ENCODE measurements around the gene POGLUT3. TPM values are rescaled to one million over a fixed set of nuclear protein-coding genes. Genes with fewer than 3 reads are reported as not detected.

Gene POGLUT3
- total and polyA plus RNA-seq, 2 of the 8 experiments (the other 6 are each of a cell fraction or from before 2014, with no cell fraction given): 4.7 to 17.4 TPM

DNA sequence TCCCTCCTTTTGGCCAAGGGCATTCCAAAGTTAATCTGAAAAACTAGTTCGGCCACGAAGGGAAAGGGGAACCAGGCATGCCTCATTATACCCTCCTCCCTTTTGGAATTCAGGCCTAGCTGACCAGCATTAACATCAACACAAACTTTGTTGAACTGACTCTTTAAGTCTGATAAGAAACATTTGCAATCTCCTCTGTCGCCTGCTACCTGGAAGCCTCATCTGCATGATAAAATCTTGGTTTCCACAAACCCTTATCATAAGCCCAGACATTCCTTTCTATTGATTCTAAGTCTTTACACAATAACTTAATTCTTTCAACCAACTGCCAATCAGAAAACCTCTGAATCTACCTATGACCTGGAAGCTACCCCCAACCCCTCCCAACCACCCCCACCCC, 11.4 kb downstream of the POGLUT3 start:
- ChIA-PET CTCF (ENCODE audit: partially characterized antibody) (interaction anchor here (1.5 kb wide), 1 partner anchor 161 kb away, joined by 3 read pairs; no protein-coding TSS in a partner anchor), POLR2A (ENCODE audit: partially characterized antibody) (no interaction called here)
- H3K4me3 ChIP-seq (ENCODE audit: extremely low read depth in 1 of 4, insufficient read depth in 2 of 4, low read depth in 3 of 4, low read length in 4 of 4): no peak overlapping the region
- H4K91ac ChIP-seq (replicated peaks; ENCODE audit: insufficient read length, low read length): no peak overlapping the region
- WGBS, 2 experiments (ENCODE audit: extremely low coverage in 1 of 2, insufficient coverage in 1 of 2, insufficient read length in 1 of 2, insufficient replicate concordance in 2 of 2, low coverage in 1 of 2, low lambda C conversion rate in 2 of 2, missing lambda C conversion rate in 1 of 2): 76% methylated on average over 3 of the region's 3 CpGs; no CpG with 5 or more reads in 1 of the 2 experiments
- no peak overlapping the region for H3K14ac ChIP-seq (ENCODE audit: insufficient read length)
- H4K20me1 ChIP-seq (replicated peaks in 1 of 2; ENCODE audit: control insufficient read depth in 1 of 2, insufficient read depth in 2 of 2, low read length in 2 of 2): no peaks in the 10 kb centered on the region
- no peak overlapping the region for H2BK20ac ChIP-seq (ENCODE audit: low read length)
- no peak overlapping the region for H3K4ac ChIP-seq (replicated peaks; ENCODE audit: insufficient read length, low read depth, low read length)
- H3K56ac ChIP-seq (replicated peaks; ENCODE audit: insufficient read length, low read depth, low read length): no peak overlapping the region
- H3K36me3 ChIP-seq (ENCODE audit: control insufficient read depth in 2 of 4, insufficient read depth in 4 of 4, low read length in 3 of 4): peaks cover 0 to 9% (median 3%) of the 10 kb centered on the region in 4 experiments; a peak in 3 of 8 replicates
- no peak overlapping the region for H3K27ac ChIP-seq (ENCODE audit: low read depth, low read length)
- H3K9me3 ChIP-seq (ENCODE audit: insufficient read depth in 2 of 2, low read depth in 1 of 2, low read length in 1 of 2): no peaks in the 10 kb centered on the region
- no peak overlapping the region for H2BK15ac ChIP-seq (ENCODE audit: low read length)
- no peak overlapping the region for H2AFZ ChIP-seq (ENCODE audit: low read length)
- H3K79me1 ChIP-seq (ENCODE audit: low read depth, low read length): no peaks in the 10 kb centered on the region
- H3K79me2 ChIP-seq (ENCODE audit: control insufficient read depth in 1 of 2, insufficient read depth in 2 of 2, low read length in 2 of 2): no peaks in the 10 kb centered on the region
- no peaks in the 10 kb centered on the region for H3K27me3 ChIP-seq (replicated peaks in 1 of 4; ENCODE audit: control insufficient read depth in 3 of 4, extremely low read depth in 1 of 4, insufficient read depth in 3 of 4, low read length in 3 of 4)
- H3K23ac ChIP-seq (ENCODE audit: insufficient read length): no peak overlapping the region
- H2AK5ac ChIP-seq (ENCODE audit: low read depth, low read length): no peak overlapping the region
- no peak overlapping the region for H2BK12ac ChIP-seq (ENCODE audit: low read depth, low read length)
- DNase-seq (ENCODE audit: low read depth in 1 of 2, low spot score in 2 of 2) (no peak), FAIRE-seq (no peak)
- no peak overlapping the region for H4K5ac ChIP-seq (ENCODE audit: insufficient read length, low read depth, low read length)
- no peak overlapping the region for H2BK120ac ChIP-seq (replicated peaks; ENCODE audit: low read depth, low read length)
- no peaks in the 10 kb centered on the region for H3K23me2 ChIP-seq (ENCODE audit: low read depth, low read length)
- no peak overlapping the region for H4K8ac ChIP-seq (ENCODE audit: extremely low read depth, insufficient read depth, low read length)
- H3K4me2 ChIP-seq (ENCODE audit: insufficient read depth in 1 of 2, low read depth in 2 of 2, low read length in 2 of 2): no peak overlapping the region
- no peak overlapping the region for H3K18ac ChIP-seq (ENCODE audit: extremely low read depth, low read length)
- no peak overlapping the region for H3K9ac ChIP-seq (replicated peaks in 1 of 4; ENCODE audit: extremely low read depth in 1 of 4, low read depth in 3 of 4, low read length in 3 of 4)
- no peaks in the 10 kb centered on the region for H3K4me1 ChIP-seq (replicated peaks in 1 of 4; ENCODE audit: control insufficient read depth in 3 of 4, insufficient read depth in 4 of 4, low read length in 3 of 4)
- no peak overlapping the region for H2BK5ac ChIP-seq (ENCODE audit: low read depth, low read length)
- TF ChIP-seq TBP (IDR thresholded peaks at IDR 0.05; ENCODE audit: low read depth, low read length) (no peak), BRCA1 (IDR thresholded peaks at IDR 0.05; ENCODE audit: low read depth, low read length) (no peak), TEAD4 (IDR thresholded peaks at IDR 0.05; ENCODE audit: low read depth, low read length) (no peak), SIN3A (conservative IDR thresholded peaks at IDR 0.05 in 1 of 2, IDR thresholded peaks at IDR 0.05 in 1 of 2; ENCODE audit: low read depth in 1 of 2, low read length in 2 of 2) (no peak), SIX5 (IDR thresholded peaks at IDR 0.05; ENCODE audit: low read depth, low read length) (no peak), KDM1A (IDR thresholded peaks at IDR 0.05; ENCODE audit: borderline replicate concordance, low read length) (no peak), BACH1 (IDR thresholded peaks at IDR 0.05; ENCODE audit: low read length) (no peak), CREB1 (IDR thresholded peaks at IDR 0.05) (no peak), SRF (IDR thresholded peaks at IDR 0.05; ENCODE audit: low read depth, low read length) (no peak), SP4 (IDR thresholded peaks at IDR 0.05; ENCODE audit: low read length) (no peak), HDAC6 (IDR thresholded peaks at IDR 0.05; ENCODE audit: low read depth, low read length) (no peak), ASH2L (IDR thresholded peaks at IDR 0.05; ENCODE audit: low read length) (no peak), MAFK (IDR thresholded peaks at IDR 0.05; ENCODE audit: low read depth, low read length) (no peak), POLR2AphosphoS5 (IDR thresholded peaks at IDR 0.05; ENCODE audit: low read depth, low read length) (no peak)
- TF ChIP-seq, protein P1, sequence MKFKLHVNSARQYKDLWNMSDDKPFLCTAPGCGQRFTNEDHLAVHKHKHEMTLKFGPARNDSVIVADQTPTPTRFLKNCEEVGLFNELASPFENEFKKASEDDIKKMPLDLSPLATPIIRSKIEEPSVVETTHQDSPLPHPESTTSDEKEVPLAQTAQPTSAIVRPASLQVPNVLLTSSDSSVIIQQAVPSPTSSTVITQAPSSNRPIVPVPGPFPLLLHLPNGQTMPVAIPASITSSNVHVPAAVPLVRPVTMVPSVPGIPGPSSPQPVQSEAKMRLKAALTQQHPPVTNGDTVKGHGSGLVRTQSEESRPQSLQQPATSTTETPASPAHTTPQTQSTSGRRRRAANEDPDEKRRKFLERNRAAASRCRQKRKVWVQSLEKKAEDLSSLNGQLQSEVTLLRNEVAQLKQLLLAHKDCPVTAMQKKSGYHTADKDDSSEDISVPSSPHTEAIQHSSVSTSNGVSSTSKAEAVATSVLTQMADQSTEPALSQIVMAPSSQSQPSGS (IDR thresholded peaks at IDR 0.05; ENCODE audit: low read length): no peak
